Activated CD4-positive, alpha-beta T cell treated with anti-CD3 and anti-CD28 coated beads, Interleukin-2, amount 10 ng/mL, durations not matched to agents 7 days and 5 days (primary cell): ENCODE measurements around the gene ADRM1. TPM values are rescaled to one million over a fixed set of nuclear protein-coding genes. Genes with fewer than 3 reads are reported as not detected.
A peak's percentile ranks its signal among the peaks of the same experiment; 100 is the strongest.

Experiments
- CTCF ChIA-PET: fragments of 350-600 bp; sonication (Branson Sonifier 250); formaldehyde crosslinking; loops from one replicate; lab custom pipeline; 2021; ENCODE audit warnings: antibody characterized with exemption; lab: Charles Lee
- POLR2A ChIA-PET: fragments of 350-600 bp; sonication (Branson Sonifier 250); formaldehyde crosslinking; loops from one replicate; lab custom pipeline; 2021; ENCODE audit warnings: antibody characterized with exemption; lab: Charles Lee
- DNase-seq: peaks from one replicate; pipeline ENCODE4 v3.0.0-alpha.2; 2020
- H3K27ac Mint-ChIP-seq: one replicate; pipeline ENCODE4 v1.8.0; 2021; ENCODE audit warnings: mild to moderate bottlenecking, moderate library complexity, mixed read lengths
- H3K27me3 Mint-ChIP-seq: one replicate; pipeline ENCODE4 v1.8.0; 2021; ENCODE audit warnings: mixed read lengths
- H3K36me3 Mint-ChIP-seq: one replicate; pipeline ENCODE4 v1.8.0; 2021; ENCODE audit warnings: low read depth, mixed read lengths
- H3K4me1 Mint-ChIP-seq: one replicate; pipeline ENCODE4 v1.8.0; 2021; ENCODE audit warnings: mixed read lengths
- H3K4me3 Mint-ChIP-seq: one replicate; pipeline ENCODE4 v1.8.0; 2021; ENCODE audit warnings: mild to moderate bottlenecking, moderate library complexity, mixed read lengths
- H3K9me3 Mint-ChIP-seq: one replicate; pipeline ENCODE4 v1.8.0; 2021; ENCODE audit warnings: mixed read lengths
- total RNA-seq, 2 experiments: library from RNA; stranded (reverse); gene quantifications; one replicate each; pipeline ENCODE4 v1.2.3, GENCODE V29; 2021

The ADRM1 gene
- total RNA-seq, 2 experiments from 2014 or later, result 86.1 to 90.1 TPM

DNA sequence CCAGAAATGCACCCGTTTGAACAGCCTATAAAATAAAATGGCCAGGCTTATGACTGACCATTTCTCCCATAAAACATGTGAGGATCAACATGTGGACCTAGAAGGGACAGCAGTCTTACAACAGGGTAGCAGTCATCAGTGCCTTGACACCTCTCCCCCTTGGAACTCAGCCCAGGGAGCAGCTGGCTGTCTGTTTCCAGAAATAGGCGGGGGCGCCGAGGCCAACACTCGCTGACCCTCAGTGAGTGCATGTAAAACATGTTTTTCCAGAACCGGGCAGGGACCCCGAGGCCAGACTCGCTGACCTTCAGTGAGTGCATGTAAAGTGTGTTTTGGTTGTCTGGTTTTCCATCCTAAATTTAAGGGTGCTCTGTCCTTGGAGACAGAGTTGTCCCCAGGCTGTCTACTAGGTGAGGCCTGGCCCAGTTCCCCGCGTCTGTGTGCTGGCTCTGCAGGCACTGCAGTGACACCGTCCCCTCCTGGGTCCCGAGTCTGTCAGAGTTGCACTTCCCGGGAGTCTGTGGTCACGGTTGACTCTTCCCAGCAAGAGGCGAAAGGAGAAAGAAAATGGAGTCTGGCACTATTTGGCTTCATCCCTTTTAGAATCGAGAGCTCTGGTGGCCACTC is 19.8 kb upstream of the ADRM1 start:
- peaks cover 9% of the 10 kb centered on the region for H3K36me3 Mint-ChIP-seq

DNA sequence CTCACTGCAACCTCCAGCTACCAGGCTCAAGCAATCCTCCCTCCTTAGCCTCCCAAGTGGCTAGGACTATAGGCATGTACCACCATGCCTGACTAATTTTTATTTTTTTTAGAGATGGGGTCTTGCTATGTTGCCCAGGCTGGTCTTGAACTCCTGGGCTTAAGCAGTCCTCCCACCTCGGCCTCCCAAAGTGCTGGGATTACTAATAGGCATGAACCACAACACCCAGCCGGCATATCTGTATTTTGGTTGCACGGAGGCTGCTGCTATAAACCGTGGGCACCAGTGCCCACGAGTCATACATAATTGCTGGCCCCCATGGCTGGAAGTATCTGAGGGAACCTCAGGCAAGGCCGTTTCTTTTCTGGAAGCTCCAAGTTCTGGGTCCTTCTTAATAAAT is 18.3 kb upstream of the ADRM1 start:
- CTCF ChIA-PET, result interaction anchor here (2.2 kb wide), 1 partner anchor 18 kb away, joined by 6 read pairs; the partner anchor contains the start of gene ADRM1
- no peaks in the 10 kb centered on the region for H3K27me3 Mint-ChIP-seq
- no peaks in the 10 kb centered on the region for H3K9me3 Mint-ChIP-seq
- H3K36me3 Mint-ChIP-seq, result peaks cover 9% of the 10 kb centered on the region
- POLR2A ChIA-PET, result no interaction called here
- H3K27ac Mint-ChIP-seq, result no peak overlapping the region
- H3K4me1 Mint-ChIP-seq, result no peaks in the 10 kb centered on the region
- no peak for DNase-seq
- no peak overlapping the region for H3K4me3 Mint-ChIP-seq

More for the DNA sequence above, 19.8 kb upstream of the ADRM1 start:
- no peak for DNase-seq
- Mint-ChIP-seq H3K27ac (no peak overlapping the region), H3K4me1 (no peaks in the 10 kb centered on the region), H3K27me3 (no peaks in the 10 kb centered on the region), H3K4me3 (no peak overlapping the region), H3K9me3 (no peaks in the 10 kb centered on the region)
- CTCF ChIA-PET, result no interaction called here
- POLR2A ChIA-PET, result no interaction called here

DNA sequence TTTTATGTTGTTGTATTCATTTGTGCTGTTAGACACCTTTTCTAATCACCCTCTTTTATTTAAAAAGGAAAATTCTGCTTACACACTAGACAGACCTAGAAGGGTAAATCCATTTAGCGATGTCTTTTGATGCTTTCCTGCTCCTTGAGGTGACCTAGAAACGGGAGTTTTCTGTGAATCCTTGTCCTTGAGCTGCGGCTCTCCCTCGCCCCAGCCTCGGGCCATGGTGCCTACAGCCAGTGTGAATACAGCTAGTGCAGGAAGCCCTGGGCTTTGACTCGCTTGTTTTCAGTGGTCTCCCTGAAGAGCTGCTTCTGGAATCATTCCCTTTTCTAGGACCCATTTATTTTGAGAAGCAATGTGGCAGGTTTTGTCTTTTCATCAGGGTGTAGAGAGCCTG is 17.6 kb upstream of the ADRM1 start:
- Mint-ChIP-seq H3K36me3 (peaks cover 7% of the 10 kb centered on the region), H3K9me3 (no peaks in the 10 kb centered on the region), H3K27me3 (no peaks in the 10 kb centered on the region), H3K27ac (no peak overlapping the region), H3K4me3 (no peak overlapping the region), H3K4me1 (no peaks in the 10 kb centered on the region)
- POLR2A ChIA-PET, result no interaction called here
- CTCF ChIA-PET, result interaction anchor here (2.2 kb wide), 1 partner anchor 17 kb away, joined by 6 read pairs; the partner anchor contains the start of gene ADRM1
- no peak for DNase-seq

DNA sequence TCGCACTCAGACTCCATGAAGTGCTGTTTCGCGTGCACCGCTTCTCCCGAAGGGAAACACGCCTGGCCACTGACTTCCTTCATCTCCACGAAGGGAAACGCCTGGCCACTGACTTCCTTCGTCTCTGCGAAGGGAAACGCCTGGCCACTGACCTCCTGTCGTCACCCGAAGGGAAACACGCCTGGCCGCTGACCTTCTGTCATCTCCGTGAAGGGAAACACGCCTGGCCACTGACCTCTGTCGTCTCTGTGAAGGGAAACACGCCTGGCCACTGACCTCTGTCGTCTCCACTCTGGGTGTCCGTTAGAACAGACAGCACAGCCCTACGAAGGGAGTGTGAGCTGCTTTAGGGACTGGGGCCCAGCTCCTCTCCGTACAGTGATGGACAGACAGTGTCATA is 17.1 kb upstream of the ADRM1 start:
- no peak for DNase-seq
- no peaks in the 10 kb centered on the region for H3K27me3 Mint-ChIP-seq
- ChIA-PET POLR2A (no interaction called here), CTCF (interaction anchor here (2.2 kb wide), 1 partner anchor 17 kb away, joined by 6 read pairs; the partner anchor contains the start of gene ADRM1)
- no peak overlapping the region for H3K4me3 Mint-ChIP-seq
- no peak overlapping the region for H3K27ac Mint-ChIP-seq
- no peaks in the 10 kb centered on the region for H3K9me3 Mint-ChIP-seq
- peaks cover 7% of the 10 kb centered on the region for H3K36me3 Mint-ChIP-seq
- no peaks in the 10 kb centered on the region for H3K4me1 Mint-ChIP-seq

DNA sequence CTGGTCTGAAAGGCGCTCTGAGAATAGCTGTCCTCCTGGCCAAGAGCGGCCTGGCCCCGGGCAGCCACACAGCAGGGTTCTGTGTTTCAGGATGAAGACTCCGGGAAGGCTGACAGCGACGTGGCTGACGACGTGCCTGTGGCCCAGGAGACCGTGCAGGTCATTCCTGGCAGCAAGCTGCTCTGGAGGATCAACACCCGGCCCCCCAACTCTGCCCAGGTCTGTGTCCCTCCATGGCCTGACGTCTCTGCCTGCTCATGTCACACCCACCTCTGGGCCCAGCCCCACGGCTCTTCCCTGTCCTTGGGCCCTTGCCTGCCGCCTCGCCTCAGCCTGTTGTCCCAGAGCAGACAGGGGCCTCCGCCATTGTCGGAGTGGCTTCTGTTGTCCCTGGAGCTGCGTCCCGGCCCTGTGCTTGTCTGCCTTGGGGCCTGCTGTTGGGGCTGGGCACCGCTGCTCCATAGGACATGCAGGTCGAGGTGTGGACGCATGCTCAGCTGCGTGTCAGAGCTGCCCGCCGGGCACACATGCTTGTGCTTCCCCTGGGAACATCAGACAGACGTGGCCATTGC is 16.2 kb upstream of the ADRM1 start:
- H3K27ac Mint-ChIP-seq, result no peak overlapping the region
- H3K4me3 Mint-ChIP-seq, result no peak overlapping the region
- DNase-seq, result no peak
- H3K36me3 Mint-ChIP-seq, result peaks cover 7% of the 10 kb centered on the region
- H3K9me3 Mint-ChIP-seq, result no peaks in the 10 kb centered on the region
- no peaks in the 10 kb centered on the region for H3K27me3 Mint-ChIP-seq
- ChIA-PET POLR2A (no interaction called here), CTCF (interaction anchor here (2.2 kb wide), 1 partner anchor 16 kb away, joined by 6 read pairs; the partner anchor contains the start of gene ADRM1)
- peaks cover 2% of the 10 kb centered on the region for H3K4me1 Mint-ChIP-seq

DNA sequence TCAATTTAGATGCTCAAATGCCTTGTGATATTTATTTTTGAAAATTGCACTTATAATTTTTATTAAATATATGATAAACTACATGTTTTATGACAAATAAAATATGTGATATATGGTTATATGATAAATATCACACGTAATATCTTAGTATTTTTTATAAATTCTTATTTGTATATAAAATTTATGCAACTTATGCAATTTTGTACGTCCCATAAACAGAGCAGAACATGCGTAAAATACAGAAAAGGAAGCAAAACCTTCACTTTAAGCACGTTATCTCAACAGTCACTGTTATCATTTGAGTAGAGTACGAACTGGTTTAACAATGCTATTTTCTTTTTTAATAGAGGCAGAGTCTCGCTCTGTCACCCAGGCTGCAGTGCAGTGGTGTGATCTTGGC is 15.7 kb upstream of the ADRM1 start:
- ChIA-PET POLR2A (no interaction called here), CTCF (no interaction called here)
- DNase-seq, result no peak
- Mint-ChIP-seq H3K27ac (no peak overlapping the region), H3K27me3 (no peaks in the 10 kb centered on the region), H3K4me1 (peaks cover 5% of the 10 kb centered on the region), H3K4me3 (no peak overlapping the region), H3K9me3 (no peaks in the 10 kb centered on the region), H3K36me3 (peaks cover 3% of the 10 kb centered on the region)

DNA sequence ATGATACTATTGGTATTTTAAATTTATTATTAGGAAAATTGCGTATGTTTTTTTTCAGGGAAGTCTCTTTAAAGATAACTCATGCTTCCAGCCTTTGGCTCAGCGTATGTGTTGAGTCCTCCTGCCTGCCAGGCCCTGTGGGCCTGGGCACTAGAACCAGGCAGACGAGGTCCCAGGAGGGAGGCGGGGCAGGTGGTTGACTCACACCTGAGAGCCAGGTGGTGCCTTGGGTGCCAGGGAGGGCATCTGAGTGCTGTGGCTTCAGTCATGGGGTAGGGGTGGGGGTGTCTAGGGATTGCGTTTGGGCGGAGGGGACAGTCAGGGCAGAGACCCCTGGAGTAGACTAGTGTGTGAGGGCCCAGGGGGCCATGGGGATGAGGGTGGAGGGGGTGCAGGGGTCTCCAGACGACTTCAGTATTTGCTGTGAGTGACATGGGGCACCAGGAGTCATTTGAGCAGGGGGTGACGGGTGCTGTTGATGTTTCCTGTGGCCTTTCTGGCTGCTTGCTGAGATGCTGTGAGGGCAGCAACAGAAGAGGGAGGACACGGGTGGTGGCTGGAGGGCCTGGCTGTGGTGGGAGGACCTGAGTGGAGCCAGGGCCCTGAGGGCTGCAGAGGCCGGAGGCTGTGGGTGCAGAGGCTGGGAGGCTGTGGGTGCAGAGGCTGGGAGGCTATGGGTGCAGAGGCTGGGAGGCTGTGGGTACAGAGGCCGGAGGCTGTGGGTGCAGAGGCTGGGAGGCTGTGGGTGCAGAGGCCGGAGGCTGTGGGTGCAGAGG is 14.8 kb upstream of the ADRM1 start:
- Mint-ChIP-seq H3K4me1 (peaks cover 8% of the 10 kb centered on the region), H3K27ac (peak overlapping the region; percentile 74), H3K27me3 (no peaks in the 10 kb centered on the region), H3K9me3 (no peaks in the 10 kb centered on the region), H3K36me3 (peaks cover 3% of the 10 kb centered on the region), H3K4me3 (no peak overlapping the region)
- CTCF ChIA-PET, result no interaction called here
- POLR2A ChIA-PET, result no interaction called here
- DNase-seq, result no peak

DNA sequence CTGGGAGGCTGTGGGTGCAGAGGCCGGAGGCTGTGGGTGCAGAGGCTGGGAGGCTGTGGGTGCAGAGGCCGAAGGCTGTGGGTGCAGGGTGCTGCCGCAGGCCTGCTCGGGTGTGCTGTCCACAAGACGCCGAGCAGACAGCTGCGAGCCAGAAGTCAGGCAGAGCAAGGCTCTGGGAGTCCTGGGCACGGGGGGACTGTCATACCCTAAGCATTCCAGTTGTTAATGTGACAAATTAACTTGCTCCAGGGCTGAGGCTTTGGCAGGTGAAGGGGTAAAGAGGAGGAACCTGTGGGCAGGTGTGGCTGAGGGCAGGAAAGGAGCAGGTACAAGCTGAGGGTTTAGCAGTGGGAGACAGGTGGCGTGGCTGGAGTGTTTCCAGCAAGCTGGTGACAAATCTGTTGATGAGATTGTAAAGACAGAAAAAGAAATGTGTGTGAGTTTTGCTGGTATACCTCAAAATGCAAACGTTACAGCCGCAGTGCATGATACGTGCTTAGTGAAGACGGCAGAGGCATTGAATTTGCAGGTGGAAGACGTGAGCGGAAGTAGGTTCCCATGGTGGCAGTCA is 14.2 kb upstream of the ADRM1 start:
- Mint-ChIP-seq H3K4me3 (no peak overlapping the region), H3K27ac (no peak overlapping the region), H3K4me1 (peaks cover 8% of the 10 kb centered on the region), H3K9me3 (no peaks in the 10 kb centered on the region), H3K36me3 (peaks cover 3% of the 10 kb centered on the region), H3K27me3 (no peaks in the 10 kb centered on the region)
- POLR2A ChIA-PET, result no interaction called here
- CTCF ChIA-PET, result no interaction called here
- DNase-seq, result no peak

DNA sequence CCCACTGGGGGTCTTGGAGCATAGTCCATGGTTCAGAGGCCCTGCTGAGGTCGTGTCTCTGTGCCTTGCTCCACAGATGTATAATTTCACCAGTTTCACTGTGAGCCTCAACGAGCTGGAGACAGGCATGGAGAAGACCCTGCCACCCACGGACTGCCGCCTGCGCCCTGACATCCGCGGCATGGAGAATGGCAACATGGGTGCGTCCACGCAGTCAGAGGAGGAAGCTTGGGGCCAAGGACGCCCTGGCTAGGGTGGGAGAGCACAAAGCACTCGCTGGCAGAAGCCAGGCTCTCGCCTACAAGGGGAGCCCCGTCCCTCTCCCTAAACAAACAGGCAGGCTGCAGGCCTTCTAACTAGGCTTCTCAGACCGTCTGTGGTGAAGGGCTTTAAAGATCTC is 13.7 kb upstream of the ADRM1 start:
- Mint-ChIP-seq H3K27ac (no peak overlapping the region), H3K27me3 (no peaks in the 10 kb centered on the region), H3K9me3 (no peaks in the 10 kb centered on the region), H3K4me3 (no peak overlapping the region), H3K36me3 (peaks cover 3% of the 10 kb centered on the region), H3K4me1 (peaks cover 8% of the 10 kb centered on the region)
- DNase-seq, result no peak
- POLR2A ChIA-PET, result no interaction called here
- CTCF ChIA-PET, result no interaction called here

DNA sequence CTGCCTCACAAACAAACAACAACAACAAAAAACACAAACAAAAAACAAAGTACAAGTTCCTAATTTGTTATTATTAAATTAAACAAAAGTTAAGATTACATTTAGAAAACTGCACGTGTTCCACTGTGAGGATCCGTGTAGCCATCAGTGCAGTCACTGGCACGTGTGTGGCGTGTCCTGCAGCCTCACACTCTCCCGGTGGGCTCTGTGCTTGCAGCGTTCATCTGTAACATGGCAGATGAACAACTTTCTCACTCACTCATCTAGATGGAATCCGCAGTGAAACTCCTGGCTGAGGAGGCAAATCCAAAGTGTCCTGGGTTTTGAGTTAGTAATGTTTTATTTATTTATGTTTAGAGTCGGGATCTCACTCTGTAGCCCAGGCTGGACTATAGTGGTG is 12.9 kb upstream of the ADRM1 start:
- POLR2A ChIA-PET, result no interaction called here
- CTCF ChIA-PET, result no interaction called here
- Mint-ChIP-seq H3K27me3 (no peaks in the 10 kb centered on the region), H3K4me1 (peaks cover 8% of the 10 kb centered on the region), H3K27ac (no peak overlapping the region), H3K9me3 (no peaks in the 10 kb centered on the region), H3K4me3 (no peak overlapping the region), H3K36me3 (peaks cover 3% of the 10 kb centered on the region)
- no peak for DNase-seq

DNA sequence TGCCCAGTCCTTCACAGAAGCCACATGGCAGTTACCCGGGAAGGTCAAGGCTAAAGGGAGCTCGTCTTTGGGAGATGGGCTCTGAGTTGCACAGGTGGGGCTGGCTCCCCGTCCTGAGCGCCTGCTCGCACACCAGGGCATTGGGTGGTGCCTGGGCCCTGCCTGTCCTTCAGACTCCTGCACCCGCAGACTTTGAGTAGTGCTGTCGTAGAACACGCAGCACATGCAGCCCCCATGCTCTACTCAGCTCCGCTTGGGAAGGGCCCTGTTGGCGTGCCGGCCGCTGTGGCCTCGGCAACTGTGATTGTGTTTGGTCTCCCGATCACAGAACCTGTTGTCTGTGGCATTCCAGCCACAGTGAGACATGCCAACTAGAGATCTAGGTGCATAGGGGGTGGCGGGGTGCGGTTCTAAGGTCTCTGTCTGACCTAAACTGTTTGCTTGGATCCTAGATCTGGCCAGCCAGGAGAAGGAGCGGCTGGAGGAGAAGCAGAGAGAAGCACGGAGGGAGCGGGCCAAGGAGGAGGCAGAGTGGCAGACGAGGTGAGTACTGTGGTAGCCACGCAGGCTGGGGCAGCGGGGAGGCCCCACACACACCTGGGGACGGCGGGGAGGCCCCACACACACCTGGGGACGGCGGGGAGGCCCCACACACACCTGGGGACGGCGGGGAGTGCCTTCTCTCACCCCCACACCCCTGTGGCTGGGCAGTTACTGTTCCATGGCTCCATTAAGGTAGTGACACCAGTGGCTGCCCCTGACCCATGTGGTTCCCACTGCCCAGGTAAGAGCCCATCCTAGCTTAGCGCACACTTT is 11.3 kb upstream of the ADRM1 start:
- CTCF ChIA-PET, result no interaction called here
- Mint-ChIP-seq H3K27ac (peak overlapping the region; percentile 71), H3K4me1 (peaks cover 8% of the 10 kb centered on the region), H3K27me3 (no peaks in the 10 kb centered on the region), H3K4me3 (no peak overlapping the region), H3K36me3 (peaks cover 6% of the 10 kb centered on the region), H3K9me3 (no peaks in the 10 kb centered on the region)
- DNase-seq, result no peak
- POLR2A ChIA-PET, result no interaction called here

DNA sequence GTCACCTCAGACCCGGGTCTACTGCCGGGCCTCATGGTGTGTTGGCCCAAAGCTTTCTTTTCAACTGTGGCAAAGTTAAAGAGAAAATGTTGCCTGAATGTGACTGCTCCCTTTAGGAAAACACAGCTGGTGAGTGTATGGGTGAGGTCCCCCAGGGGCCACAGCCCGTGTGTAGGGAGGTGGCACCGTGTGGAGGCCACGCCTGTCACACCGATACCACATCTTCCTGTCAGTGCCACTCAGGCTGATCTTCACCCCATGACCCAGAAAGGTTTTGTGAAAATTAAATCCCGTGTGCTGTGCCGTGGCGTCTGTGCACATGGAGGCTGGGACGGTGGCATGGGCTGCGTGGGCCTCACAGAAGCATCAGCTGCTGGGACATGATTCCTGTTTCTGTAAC is 10.7 kb upstream of the ADRM1 start:
- H3K27me3 Mint-ChIP-seq, result no peaks in the 10 kb centered on the region
- peak overlapping the region; percentile 71 for H3K27ac Mint-ChIP-seq
- ChIA-PET CTCF (no interaction called here), POLR2A (no interaction called here)
- H3K4me1 Mint-ChIP-seq, result peaks cover 8% of the 10 kb centered on the region
- peaks cover 6% of the 10 kb centered on the region for H3K36me3 Mint-ChIP-seq
- no peak overlapping the region for H3K4me3 Mint-ChIP-seq
- no peaks in the 10 kb centered on the region for H3K9me3 Mint-ChIP-seq
- DNase-seq, result no peak
